ENCODE data around the gene CLTC.

Gene CLTC

GRCh38 chr17:59688496-59688895, 68.8 kb downstream of the CLTC start:
- H4K20me1 ChIP-seq (ENCODE audit: insufficient read depth, low read length, poor library complexity, severe bottlenecking): peaks cover 9% of the 10 kb centered on the region
- peaks cover 85% of the 10 kb centered on the region for H3K36me3 ChIP-seq (ENCODE audit: insufficient read depth, low read length)
- H3F3A ChIP-seq (ENCODE audit: low read depth): no peaks in the 10 kb centered on the region

GRCh38 chr17:59693582-59693981, 73.9 kb downstream of the CLTC start:
- Histone ChIP-seq H4K20me1 (ENCODE audit: insufficient read depth, low read length, poor library complexity, severe bottlenecking) (peaks cover 26% of the 10 kb centered on the region), H3K4me2 (ENCODE audit: low read depth, low read length, poor library complexity, severe bottlenecking) (no peak overlapping the region), H3K9me3 (ENCODE audit: insufficient read depth, low read depth, low read length) (no peaks in the 10 kb centered on the region), H3F3A (ENCODE audit: low read depth) (no peaks in the 10 kb centered on the region), H3K4me3 (ENCODE audit: low read length, poor library complexity, severe bottlenecking) (no peak overlapping the region), H3K36me3 (ENCODE audit: insufficient read depth, low read length) (peaks cover 87% of the 10 kb centered on the region), H2AFZ (ENCODE audit: low read length) (no peak overlapping the region), H3K27me3 (ENCODE audit: insufficient read depth, low read length, poor library complexity, severe bottlenecking) (no peaks in the 10 kb centered on the region), H3K9ac (ENCODE audit: low read depth, low read length, poor library complexity, severe bottlenecking) (no peak overlapping the region), H3K4me1 (ENCODE audit: insufficient read depth, low read length, poor library complexity, severe bottlenecking) (no peaks in the 10 kb centered on the region), H3K9me2 (replicated peaks; ENCODE audit: low read depth, low read length) (no peaks in the 10 kb centered on the region), H3K79me2 (ENCODE audit: insufficient read depth, low read length) (peaks cover 16% of the 10 kb centered on the region)
- TF ChIP-seq EZH2phosphoT487 (IDR thresholded peaks at IDR 0.05; ENCODE audit: borderline replicate concordance): no peak
- no peak for TF ChIP-seq CTCF (conservative IDR thresholded peaks at IDR 0.05; ENCODE audit: low read length)

More at GRCh38 chr17:59688496-59688895, 68.8 kb downstream of the CLTC start:
- H3K9ac ChIP-seq (ENCODE audit: low read depth, low read length, poor library complexity, severe bottlenecking): no peak overlapping the region
- no peak for TF ChIP-seq CTCF (conservative IDR thresholded peaks at IDR 0.05; ENCODE audit: low read length)
- no peak for TF ChIP-seq EZH2phosphoT487 (IDR thresholded peaks at IDR 0.05; ENCODE audit: borderline replicate concordance)
- no peaks in the 10 kb centered on the region for H3K9me2 ChIP-seq (replicated peaks; ENCODE audit: low read depth, low read length)
- H3K4me2 ChIP-seq (ENCODE audit: low read depth, low read length, poor library complexity, severe bottlenecking): no peak overlapping the region
- H3K4me1 ChIP-seq (ENCODE audit: insufficient read depth, low read length, poor library complexity, severe bottlenecking): no peaks in the 10 kb centered on the region
- H3K27me3 ChIP-seq (ENCODE audit: insufficient read depth, low read length, poor library complexity, severe bottlenecking): no peaks in the 10 kb centered on the region
- H3K79me2 ChIP-seq (ENCODE audit: insufficient read depth, low read length): peaks cover 4% of the 10 kb centered on the region; the same call in 1 of the 2 replicates
- H2AFZ ChIP-seq (ENCODE audit: low read length): no peak overlapping the region
- H3K9me3 ChIP-seq (ENCODE audit: insufficient read depth, low read depth, low read length): no peaks in the 10 kb centered on the region
- H3K4me3 ChIP-seq (ENCODE audit: low read length, poor library complexity, severe bottlenecking): no peak overlapping the region

GRCh38 chr17:59694344-59694743, 74.6 kb downstream of the CLTC start:
- peaks cover 23% of the 10 kb centered on the region; the same call in 1 of the 2 replicates for H3K79me2 ChIP-seq (ENCODE audit: insufficient read depth, low read length)
- H4K20me1 ChIP-seq (ENCODE audit: insufficient read depth, low read length, poor library complexity, severe bottlenecking): peaks cover 29% of the 10 kb centered on the region

More at GRCh38 chr17:59694344-59694743, 74.6 kb downstream of the CLTC start:
- no peak overlapping the region for H3K9ac ChIP-seq (ENCODE audit: low read depth, low read length, poor library complexity, severe bottlenecking)
- no peak overlapping the region for H3K4me2 ChIP-seq (ENCODE audit: low read depth, low read length, poor library complexity, severe bottlenecking)
- no peaks in the 10 kb centered on the region for H3K27me3 ChIP-seq (ENCODE audit: insufficient read depth, low read length, poor library complexity, severe bottlenecking)
- H3K4me1 ChIP-seq (ENCODE audit: insufficient read depth, low read length, poor library complexity, severe bottlenecking): peaks cover 6% of the 10 kb centered on the region
- no peaks in the 10 kb centered on the region for H3K9me3 ChIP-seq (ENCODE audit: insufficient read depth, low read depth, low read length)
- no peaks in the 10 kb centered on the region for H3F3A ChIP-seq (ENCODE audit: low read depth)
- H3K9me2 ChIP-seq (replicated peaks; ENCODE audit: low read depth, low read length): no peaks in the 10 kb centered on the region
- no peak overlapping the region for H2AFZ ChIP-seq (ENCODE audit: low read length)
- TF ChIP-seq CTCF (conservative IDR thresholded peaks at IDR 0.05; ENCODE audit: low read length) (no peak), EZH2phosphoT487 (IDR thresholded peaks at IDR 0.05; ENCODE audit: borderline replicate concordance) (no peak)
- no peak overlapping the region for H3K4me3 ChIP-seq (ENCODE audit: low read length, poor library complexity, severe bottlenecking)
- H3K36me3 ChIP-seq (ENCODE audit: insufficient read depth, low read length): peaks cover 89% of the 10 kb centered on the region

Data from Loucy (cell line).